Neural crest cell (in vitro differentiated cells): ENCODE data around the gene CCDC149. TPM values are rescaled to one million over a fixed set of nuclear protein-coding genes. Genes with fewer than 3 reads are reported as not detected.

Experiments
- DNase-seq: peaks from one replicate; pipeline ENCODE4 v3.0.0; 2021; ENCODE audit warnings: low read depth, mixed read lengths, low spot score
- H3K27ac Mint-ChIP-seq: one replicate; pipeline ENCODE4 v1.8.0; 2021; ENCODE audit warnings: mild to moderate bottlenecking, mixed read lengths; ENCODE audit not compliant: unreplicated experiment
- H3K27me3 Mint-ChIP-seq: 2 replicates; pipeline ENCODE4 v1.8.0; 2021; ENCODE audit warnings: low read depth, mild to moderate bottlenecking, mixed read lengths
- H3K36me3 Mint-ChIP-seq: 2 replicates; pipeline ENCODE4 v1.8.0; 2021; ENCODE audit warnings: low read depth, mild to moderate bottlenecking, mixed read lengths
- H3K4me1 Mint-ChIP-seq: 2 replicates; pipeline ENCODE4 v1.8.0; 2021; ENCODE audit warnings: mixed read lengths
- H3K4me3 Mint-ChIP-seq: one replicate; pipeline ENCODE4 v1.8.0; 2021; ENCODE audit warnings: mild to moderate bottlenecking, mixed read lengths
- H3K9me3 Mint-ChIP-seq: 2 replicates; pipeline ENCODE4 v1.8.0; 2021; ENCODE audit warnings: mixed read lengths
- total RNA-seq: library from RNA; stranded (reverse); gene quantifications from 2 replicates; pipeline ENCODE4 v1.2.1, GENCODE V29; 2021
- TF ChIP-seq, protein P1 (sequence below): fragments of 200-600 bp; sonication (generic); conservative IDR thresholded peaks from 2 replicates; pipeline ENCODE4 v1.5.0; 2021; ENCODE audit warnings: antibody characterized with exemption, mild to moderate bottlenecking

The CCDC149 gene
- total RNA-seq, 1 donor from 2014 or later: 11.9 TPM

DNA sequence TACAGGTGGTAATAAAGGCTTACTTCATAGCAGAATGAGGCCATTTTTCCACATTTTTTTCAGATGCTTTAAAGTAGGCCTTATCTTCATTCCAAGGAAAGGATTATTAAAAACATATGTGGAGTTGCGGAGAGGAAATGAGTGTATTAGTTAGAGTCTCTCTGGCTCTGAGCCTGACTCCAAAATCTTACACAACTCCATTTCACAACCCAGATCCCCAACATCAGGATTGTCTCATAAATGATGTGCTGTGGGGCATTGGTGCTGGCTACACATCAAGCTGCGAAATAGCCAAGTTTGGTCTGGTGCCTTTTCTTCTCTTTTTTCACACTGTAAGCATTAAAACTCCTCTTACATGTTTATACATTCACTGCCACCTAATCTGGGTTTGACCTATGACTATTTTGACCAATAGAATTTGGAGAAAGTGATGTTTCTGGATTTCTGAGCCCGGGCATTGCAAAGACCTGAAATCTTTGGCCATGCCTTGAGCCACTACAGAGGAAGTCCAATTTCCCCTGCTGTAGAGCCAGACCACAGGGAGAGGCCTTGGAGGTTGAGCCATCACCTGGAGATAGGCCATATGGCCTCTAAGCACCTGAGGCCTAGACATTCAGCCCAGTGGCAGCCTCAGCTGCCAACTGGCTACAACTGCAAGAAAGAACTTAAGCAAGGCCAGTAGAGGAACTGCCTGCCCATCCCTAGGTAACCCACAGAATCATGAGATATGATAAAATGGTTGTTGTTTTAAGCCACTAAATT is 134.2 kb downstream of the CCDC149 start:
- TF ChIP-seq, protein P1, sequence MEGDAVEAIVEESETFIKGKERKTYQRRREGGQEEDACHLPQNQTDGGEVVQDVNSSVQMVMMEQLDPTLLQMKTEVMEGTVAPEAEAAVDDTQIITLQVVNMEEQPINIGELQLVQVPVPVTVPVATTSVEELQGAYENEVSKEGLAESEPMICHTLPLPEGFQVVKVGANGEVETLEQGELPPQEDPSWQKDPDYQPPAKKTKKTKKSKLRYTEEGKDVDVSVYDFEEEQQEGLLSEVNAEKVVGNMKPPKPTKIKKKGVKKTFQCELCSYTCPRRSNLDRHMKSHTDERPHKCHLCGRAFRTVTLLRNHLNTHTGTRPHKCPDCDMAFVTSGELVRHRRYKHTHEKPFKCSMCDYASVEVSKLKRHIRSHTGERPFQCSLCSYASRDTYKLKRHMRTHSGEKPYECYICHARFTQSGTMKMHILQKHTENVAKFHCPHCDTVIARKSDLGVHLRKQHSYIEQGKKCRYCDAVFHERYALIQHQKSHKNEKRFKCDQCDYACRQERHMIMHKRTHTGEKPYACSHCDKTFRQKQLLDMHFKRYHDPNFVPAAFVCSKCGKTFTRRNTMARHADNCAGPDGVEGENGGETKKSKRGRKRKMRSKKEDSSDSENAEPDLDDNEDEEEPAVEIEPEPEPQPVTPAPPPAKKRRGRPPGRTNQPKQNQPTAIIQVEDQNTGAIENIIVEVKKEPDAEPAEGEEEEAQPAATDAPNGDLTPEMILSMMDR: no peak
- no peak for DNase-seq
- Mint-ChIP-seq H3K9me3 (no peaks in the 10 kb centered on the region), H3K27ac (no peak overlapping the region), H3K4me1 (peaks cover 21% of the 10 kb centered on the region), H3K27me3 (no peaks in the 10 kb centered on the region), H3K4me3 (no peak overlapping the region), H3K36me3 (no peaks in the 10 kb centered on the region)

DNA sequence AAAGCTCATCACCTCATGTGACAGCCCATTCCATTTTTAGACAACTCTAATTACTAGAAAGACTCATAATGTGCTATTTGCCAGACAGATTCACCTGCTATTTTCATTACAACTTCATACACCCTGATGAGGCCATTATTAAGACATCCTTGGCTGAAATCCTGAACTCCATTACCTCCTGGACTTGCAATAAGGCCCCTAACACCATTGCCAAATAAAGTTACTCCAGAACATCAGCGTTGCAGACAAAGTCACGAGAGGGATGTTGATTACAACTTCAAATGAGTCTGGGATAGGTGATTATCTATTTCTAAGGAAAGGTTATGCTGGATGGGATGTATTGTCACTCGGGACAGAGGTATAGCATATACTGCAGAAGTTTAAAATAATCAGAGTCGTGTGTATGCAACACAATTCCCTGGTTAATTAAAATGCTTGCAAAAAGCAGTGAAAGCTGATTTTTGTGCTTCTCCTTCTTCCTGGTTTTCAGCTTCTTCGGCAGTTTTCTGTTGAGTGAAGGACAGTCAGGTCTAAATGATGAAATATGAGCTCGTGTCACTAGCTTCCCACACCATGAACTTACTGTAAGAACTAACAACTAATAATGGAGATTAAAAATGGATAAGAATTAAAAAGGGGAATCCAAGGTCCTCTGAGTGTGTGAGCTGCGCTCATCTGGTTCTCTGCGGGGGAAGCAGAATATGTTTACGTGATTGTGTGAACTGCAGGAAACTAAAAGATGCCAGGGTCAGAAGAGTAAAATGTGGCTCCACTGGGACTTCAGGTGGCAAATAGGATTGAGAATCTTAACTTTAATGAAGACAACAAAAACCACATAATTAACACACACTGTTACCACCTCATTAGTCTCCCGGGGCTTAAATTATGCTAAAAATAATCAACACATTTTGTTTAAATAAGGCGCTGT is 135.0 kb downstream of the CCDC149 start:
- H3K27me3 Mint-ChIP-seq: no peaks in the 10 kb centered on the region
- no peak overlapping the region for H3K27ac Mint-ChIP-seq
- TF ChIP-seq, protein P1: no peak
- H3K4me1 Mint-ChIP-seq: peaks cover 15% of the 10 kb centered on the region
- no peaks in the 10 kb centered on the region for H3K36me3 Mint-ChIP-seq
- no peak overlapping the region for H3K4me3 Mint-ChIP-seq
- no peaks in the 10 kb centered on the region for H3K9me3 Mint-ChIP-seq
- DNase-seq: no peak

DNA sequence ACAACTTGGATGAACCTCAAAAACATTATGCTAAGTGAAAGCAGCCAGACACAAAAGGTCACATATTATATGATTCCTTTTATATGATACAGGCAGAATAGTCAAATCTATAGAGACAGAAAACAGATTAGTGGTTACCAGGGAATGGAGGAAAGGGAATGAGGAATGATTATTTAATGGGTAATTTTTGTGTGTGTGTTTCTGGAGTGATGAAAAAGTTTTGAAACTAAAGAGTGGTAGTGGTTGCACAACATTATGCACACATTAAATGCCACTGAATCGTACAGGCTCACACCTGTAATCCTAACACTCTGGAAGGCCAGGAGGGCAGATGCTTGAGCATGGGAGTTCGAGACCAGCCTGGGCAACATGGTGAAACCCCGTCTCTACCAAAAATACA is 137.1 kb downstream of the CCDC149 start:
- no peaks in the 10 kb centered on the region for H3K4me1 Mint-ChIP-seq
- DNase-seq: no peak
- TF ChIP-seq, protein P1: no peak
- H3K9me3 Mint-ChIP-seq: peaks cover 5% of the 10 kb centered on the region
- no peaks in the 10 kb centered on the region for H3K27me3 Mint-ChIP-seq
- peaks cover 2% of the 10 kb centered on the region for H3K36me3 Mint-ChIP-seq
- H3K4me3 Mint-ChIP-seq: no peak overlapping the region
- no peak overlapping the region for H3K27ac Mint-ChIP-seq

DNA sequence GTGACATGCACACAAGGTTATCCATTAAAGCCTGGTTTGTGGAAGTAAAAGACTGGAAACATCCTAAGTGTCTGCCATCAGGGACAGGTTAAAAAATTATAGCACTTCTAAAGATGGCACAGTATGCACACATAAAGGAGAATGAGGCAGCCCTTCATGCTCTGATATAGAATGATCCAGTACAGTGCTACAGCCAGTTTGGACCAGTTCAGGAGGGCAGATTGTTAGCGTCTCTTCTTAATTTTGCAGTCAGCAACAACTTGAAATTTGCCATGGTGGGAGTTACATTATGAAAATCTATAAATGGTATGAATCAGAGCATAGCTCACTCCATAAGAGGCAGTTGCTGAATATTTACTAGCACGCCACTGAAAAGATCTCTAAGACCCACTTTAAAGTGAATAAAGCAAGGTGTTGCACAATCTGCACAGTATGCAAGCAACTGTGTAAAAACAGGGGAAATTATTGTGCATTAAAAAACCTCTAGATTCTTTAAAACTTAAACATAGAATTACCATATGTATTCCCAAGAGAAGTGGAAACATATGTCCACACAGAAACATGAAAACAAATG is 137.7 kb downstream of the CCDC149 start:
- H3K4me3 Mint-ChIP-seq: no peak overlapping the region
- H3K27me3 Mint-ChIP-seq: no peaks in the 10 kb centered on the region
- TF ChIP-seq, protein P1: no peak
- peaks cover 5% of the 10 kb centered on the region for H3K9me3 Mint-ChIP-seq
- H3K36me3 Mint-ChIP-seq: peaks cover 2% of the 10 kb centered on the region
- no peak for DNase-seq
- H3K4me1 Mint-ChIP-seq: no peaks in the 10 kb centered on the region
- no peak overlapping the region for H3K27ac Mint-ChIP-seq

DNA sequence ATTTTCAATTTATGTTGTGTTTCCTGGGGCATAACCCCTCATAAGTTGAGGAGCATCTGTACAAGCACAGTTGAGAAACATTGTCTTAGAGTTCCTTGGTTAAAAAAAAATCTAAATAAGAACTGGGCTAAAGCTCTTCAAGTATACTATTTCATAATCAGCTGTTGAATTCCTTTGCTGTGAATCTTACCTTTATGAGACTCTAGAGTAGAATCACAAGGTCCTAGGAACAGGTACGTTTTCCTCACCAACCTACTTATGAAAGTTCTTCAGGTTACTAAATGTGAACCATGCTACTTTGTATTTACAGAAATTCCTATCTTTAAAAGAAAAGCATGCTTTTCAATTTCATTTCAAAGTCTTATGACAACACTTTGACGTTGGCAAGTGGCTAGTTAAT is 138.4 kb downstream of the CCDC149 start:
- peaks cover 5% of the 10 kb centered on the region for H3K9me3 Mint-ChIP-seq
- H3K4me3 Mint-ChIP-seq: no peak overlapping the region
- peaks cover 2% of the 10 kb centered on the region for H3K36me3 Mint-ChIP-seq
- DNase-seq: no peak
- H3K4me1 Mint-ChIP-seq: no peaks in the 10 kb centered on the region
- H3K27ac Mint-ChIP-seq: no peak overlapping the region
- TF ChIP-seq, protein P1: no peak
- H3K27me3 Mint-ChIP-seq: no peaks in the 10 kb centered on the region
